Breast epithelium (tissue), 4 donors: ENCODE results near the gene DOCK3. TPM values are rescaled to one million over a fixed set of nuclear protein-coding genes. Genes with fewer than 3 reads are reported as not detected.

ENCODE experiments used
- DNase-seq, 2 donors: peaks; one replicate each; pipeline ENCODE4 v3.0.0-alpha.2; 2019; ENCODE audit warnings: low spot score in 2 of 2
- H3K27ac ChIP-seq, 2 donors: fragments of 200-600 bp; sonication (generic) in 1 of 2; one replicate each; pipeline ENCODE4 v1.5.1; 2016 to 2019; ENCODE audit warnings: mild to moderate bottlenecking in 1 of 2
- H3K27me3 ChIP-seq, 2 donors: fragments of 200-600 bp; sonication (generic) in 1 of 2; one replicate each; pipeline versions ENCODE4 v1.5.1 to v1.6.0; 2017 to 2019; ENCODE audit warnings: control low read depth in 1 of 2, mild to moderate bottlenecking in 1 of 2
- H3K36me3 ChIP-seq: fragments of 200-600 bp; one replicate; pipeline ENCODE4 v1.5.1; 2019
- H3K4me1 ChIP-seq, 2 donors: fragments of 200-600 bp; sonication (generic); one replicate each; pipeline ENCODE4 v1.5.1; 2016 to 2019; ENCODE audit warnings: control low read depth in 1 of 2
- H3K4me3 ChIP-seq, 3 donors: fragments of 200-600 bp; sonication (generic); 1 replicate in 2 of 3; 2 replicates in 1 of 3; pipeline ENCODE4 v1.5.1; 2016 to 2019; ENCODE audit warnings: mild to moderate bottlenecking in 3 of 3, moderate library complexity in 2 of 3
- H3K9me3 ChIP-seq, 2 donors: fragments of 200-600 bp; sonication (generic) in 1 of 2; one replicate each; pipeline ENCODE4 v1.5.1; 2016 to 2019; ENCODE audit warnings: control low read depth in 1 of 2
- CTCF ChIP-seq, 3 donors: fragments of 450-650 bp; IDR thresholded peaks; one replicate each; pipeline ENCODE4 v1.5.1; 2016 to 2017; ENCODE audit warnings: antibody characterized with exemption in 3 of 3, mild to moderate bottlenecking in 3 of 3, moderate library complexity in 3 of 3
- POLR2A ChIP-seq: fragments of 450-650 bp; IDR thresholded peaks from one replicate; pipeline ENCODE4 v1.6.1; 2016; ENCODE audit warnings: antibody characterized with exemption, mild to moderate bottlenecking, moderate library complexity
- POLR2AphosphoS5 ChIP-seq, 3 donors: sonication (generic); formaldehyde crosslinking; IDR thresholded peaks; one replicate each; pipeline ENCODE4 v1.6.1; 2017; ENCODE audit warnings: antibody characterized with exemption in 3 of 3
- intact Hi-C: fragments of 100-400 bp; cut with DNase I; formaldehyde crosslinking; loops from one replicate; pipeline ENCODE4 v1.15.1; 2023; ENCODE audit warnings: low total_unique reads
- total RNA-seq, 3 donors: library from RNA; depleted of rRNA; stranded (reverse); fragments of >200 nt; gene quantifications; one replicate each; pipeline ENCODE4 v1.1.0, GENCODE V29; 2016

Gene DOCK3
- total RNA-seq, 3 donors from 2014 or later, result 0.64 to 0.73 (median 0.66) TPM

- intact Hi-C loops, result loop anchor here (2.0 kb wide), 1 partner anchor 18 kb away; no protein-coding TSS in a partner anchor
- no peak for TF ChIP-seq POLR2A
- TF ChIP-seq POLR2AphosphoS5 (IDR thresholded peaks at IDR 0.05), result no peak
- no peak for TF ChIP-seq CTCF (IDR thresholded peaks at IDR 0.05)
- Histone ChIP-seq H3K27ac (no peak overlapping the region), H3K9me3 (no peaks in the 10 kb centered on the region), H3K4me3 (no peak overlapping the region), H3K4me1 (no peaks in the 10 kb centered on the region), H3K36me3 (no peaks in the 10 kb centered on the region), H3K27me3 (no peaks in the 10 kb centered on the region)
- no peak for DNase-seq
These were observed 19.5 kb upstream of the DOCK3 start for GRCh38 chr3:50655009-50655830.

GRCh38 chr3:50656417-50657195 lies 18.1 kb upstream of the DOCK3 start:
- intact Hi-C loops, result no loop called here
- H3K27me3 ChIP-seq, result no peaks in the 10 kb centered on the region
- H3K9me3 ChIP-seq, result no peaks in the 10 kb centered on the region
- TF ChIP-seq POLR2AphosphoS5 (IDR thresholded peaks at IDR 0.05) (no peak), CTCF (IDR thresholded peaks at IDR 0.05) (no peak), POLR2A (no peak)
- no peaks in the 10 kb centered on the region for H3K36me3 ChIP-seq
- DNase-seq, result no peak
- H3K4me3 ChIP-seq, result no peak overlapping the region
- H3K4me1 ChIP-seq, result no peaks in the 10 kb centered on the region
- H3K27ac ChIP-seq, result no peak overlapping the region

- H3K9me3 ChIP-seq, result no peaks in the 10 kb centered on the region
- TF ChIP-seq POLR2AphosphoS5 (IDR thresholded peaks at IDR 0.05), result no peak
- TF ChIP-seq CTCF (IDR thresholded peaks at IDR 0.05), result no peak
- no peak for TF ChIP-seq POLR2A
- intact Hi-C loops, result no loop called here
- H3K27ac ChIP-seq, result no peak overlapping the region
- DNase-seq, result no peak
- H3K36me3 ChIP-seq, result no peaks in the 10 kb centered on the region
- no peak overlapping the region for H3K4me3 ChIP-seq
- no peaks in the 10 kb centered on the region for H3K4me1 ChIP-seq
- no peaks in the 10 kb centered on the region for H3K27me3 ChIP-seq
These were observed 17.3 kb upstream of the DOCK3 start for GRCh38 chr3:50657407-50657806.

- H3K4me1 ChIP-seq, result no peaks in the 10 kb centered on the region
- H3K27me3 ChIP-seq, result no peaks in the 10 kb centered on the region
- intact Hi-C loops, result no loop called here
- DNase-seq, result no peak
- no peak overlapping the region for H3K4me3 ChIP-seq
- TF ChIP-seq POLR2A, result no peak
- no peak for TF ChIP-seq CTCF (IDR thresholded peaks at IDR 0.05)
- no peak for TF ChIP-seq POLR2AphosphoS5 (IDR thresholded peaks at IDR 0.05)
- H3K27ac ChIP-seq, result no peak overlapping the region
- H3K36me3 ChIP-seq, result no peaks in the 10 kb centered on the region
- no peaks in the 10 kb centered on the region for H3K9me3 ChIP-seq
These were observed 16.9 kb upstream of the DOCK3 start for GRCh38 chr3:50657816-50658215.

GRCh38 chr3:50658416-50658815 lies 16.3 kb upstream of the DOCK3 start:
- Histone ChIP-seq H3K27ac (no peak overlapping the region), H3K9me3 (no peaks in the 10 kb centered on the region), H3K4me1 (no peaks in the 10 kb centered on the region), H3K36me3 (no peaks in the 10 kb centered on the region), H3K27me3 (no peaks in the 10 kb centered on the region), H3K4me3 (no peak overlapping the region)
- DNase-seq, result no peak
- intact Hi-C loops, result no loop called here
- TF ChIP-seq CTCF (IDR thresholded peaks at IDR 0.05) (no peak), POLR2AphosphoS5 (IDR thresholded peaks at IDR 0.05) (no peak), POLR2A (no peak)
